ENCODE results near the gene AHI1.
"Not testable (repeated sequence)": the region's sequence is repeated elsewhere in the genome, so short reads cannot be mapped to it uniquely, and the experiment has no call there.

AHI1 gene

DNA sequence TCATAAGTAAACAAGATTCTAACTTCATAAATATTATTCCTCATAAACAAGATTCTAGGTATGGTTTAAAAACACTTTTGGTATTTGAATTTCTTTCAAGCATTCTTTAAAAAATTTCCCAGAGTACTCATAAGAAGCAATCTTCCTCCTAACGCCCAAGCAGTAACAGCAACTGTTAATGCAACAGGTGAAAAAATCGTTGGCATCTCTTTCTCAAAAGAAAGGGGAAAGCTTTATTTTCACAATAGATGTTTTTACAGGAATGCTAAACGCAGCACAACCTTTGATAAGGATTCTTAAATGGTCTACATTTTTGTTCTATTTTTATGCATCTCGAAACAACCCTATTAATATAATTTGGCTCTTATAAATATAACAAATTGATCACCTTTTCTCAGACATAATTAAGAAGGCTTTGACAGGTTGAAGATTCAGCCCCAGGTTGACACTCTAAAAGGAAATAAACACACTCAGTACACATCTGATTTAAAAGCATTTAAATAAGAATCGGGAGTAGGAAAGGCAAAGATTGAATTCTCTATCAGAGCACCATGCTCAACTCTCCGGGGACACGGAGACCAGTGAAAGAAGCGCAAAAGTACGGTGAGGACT is 634 bp downstream of the AHI1 start:
- Mint-ChIP-seq H3K4me1 (ENCODE audit: low read depth) (peaks cover 7% of the 10 kb centered on the region), H3K9me3 (no peaks in the 10 kb centered on the region), H3K36me3 (ENCODE audit: low read depth) (peaks cover 14% of the 10 kb centered on the region), H3K27me3 (no peaks in the 10 kb centered on the region), H3K27ac (no peak overlapping the region), H3K4me3 (no peak overlapping the region)
- intact Hi-C loops (cut with micrococcal nuclease): loop anchor here (5.0 to 10.0 kb wide), 2 partner anchors 358 to 795 kb away; partner anchors contain the start of gene PDE7B

DNA sequence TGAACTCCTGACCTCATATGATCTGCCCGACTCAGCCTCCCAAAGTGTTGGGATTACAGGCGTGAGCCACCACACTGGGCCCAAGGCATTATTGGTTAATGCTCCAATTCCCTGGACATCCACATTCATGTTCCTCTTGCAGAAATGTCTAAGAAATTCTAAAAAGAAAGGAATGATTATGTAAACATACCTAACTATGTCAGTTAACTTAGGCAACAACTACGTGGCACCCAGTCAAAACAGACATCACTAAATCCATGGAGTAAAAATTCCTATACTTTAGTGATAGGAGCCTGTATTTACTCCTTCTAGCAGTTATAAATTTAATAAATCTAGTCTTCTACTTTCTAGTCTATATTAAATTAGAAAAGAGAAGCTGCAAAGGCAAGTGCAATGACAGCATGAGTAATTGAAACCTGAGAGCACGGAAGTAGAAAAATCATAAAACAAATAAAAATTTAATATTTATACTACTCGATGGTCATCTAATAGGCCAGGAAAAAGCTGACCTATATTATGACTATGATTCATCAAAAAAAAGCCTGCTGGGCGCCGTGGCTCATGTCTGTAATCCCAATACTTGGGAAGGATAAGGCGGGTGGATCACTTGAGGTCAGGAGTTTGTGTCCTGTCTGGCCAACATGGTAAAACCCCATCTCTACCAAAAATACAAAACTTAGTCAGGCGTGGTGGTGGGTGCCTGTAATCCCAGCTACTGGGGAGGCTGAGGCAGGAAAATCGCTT is 4.2 kb downstream of the AHI1 start:
- intact Hi-C loops (cut with micrococcal nuclease): loop anchor here (10.0 kb wide), 1 partner anchor 361 kb away; the partner anchor contains the start of gene PDE7B
- H3K27ac Mint-ChIP-seq: no peak overlapping the region
- H3K4me1 Mint-ChIP-seq (ENCODE audit: low read depth): peaks cover 7% of the 10 kb centered on the region
- peaks cover 45% of the 10 kb centered on the region for H3K36me3 Mint-ChIP-seq (ENCODE audit: low read depth)
- no peak overlapping the region for H3K4me3 Mint-ChIP-seq
- H3K9me3 Mint-ChIP-seq: no peaks in the 10 kb centered on the region
- no peaks in the 10 kb centered on the region for H3K27me3 Mint-ChIP-seq

DNA sequence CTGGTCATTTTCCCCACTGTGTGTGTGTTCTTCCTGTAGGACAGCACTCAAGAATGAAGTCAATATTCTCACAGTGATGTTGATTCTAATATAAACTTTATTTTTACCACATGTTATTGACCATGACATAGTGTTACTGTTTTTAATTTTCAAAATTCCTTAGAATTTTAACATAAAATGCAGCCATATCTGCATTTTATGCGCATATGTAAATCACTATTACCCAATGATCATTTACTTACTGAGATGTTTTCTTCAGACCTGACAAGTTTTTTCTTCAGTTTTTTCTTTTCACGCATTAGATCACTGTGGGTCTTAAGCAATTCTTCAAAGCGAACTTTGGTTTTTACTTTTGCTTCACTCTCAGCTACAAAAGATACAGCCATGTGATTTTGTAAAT is 7.2 kb downstream of the AHI1 start:
- intact Hi-C loops (cut with micrococcal nuclease): loop anchor here (10.0 kb wide), 1 partner anchor 364 kb away; the partner anchor contains the start of gene PDE7B

DNA sequence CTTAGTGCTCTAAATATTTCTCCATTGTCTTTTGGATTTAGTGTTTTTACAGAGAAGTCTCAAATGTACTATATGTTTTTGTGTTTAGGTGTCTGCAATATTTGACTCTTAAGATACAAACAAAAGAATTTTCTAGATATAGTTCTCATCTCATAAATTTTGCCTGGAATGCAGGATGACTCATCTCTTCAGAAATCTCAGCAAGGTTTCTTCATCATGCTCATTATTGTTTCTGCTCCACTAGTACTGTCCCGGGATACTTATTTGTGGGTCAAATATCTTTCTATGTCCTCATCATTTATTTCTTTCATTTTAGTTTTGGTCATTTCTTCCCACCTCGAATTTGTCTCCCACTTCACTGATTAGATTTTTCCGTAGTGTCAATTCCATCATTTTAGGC is 9.5 kb downstream of the AHI1 start:
- intact Hi-C loops (cut with micrococcal nuclease): no loop called here
- Mint-ChIP-seq H3K4me3 (no peak overlapping the region), H3K9me3 (peaks cover 12% of the 10 kb centered on the region)

More for the DNA sequence above, 7.2 kb downstream of the AHI1 start:
- H3K4me3 Mint-ChIP-seq: no peak overlapping the region
- no peaks in the 10 kb centered on the region for H3K27me3 Mint-ChIP-seq
- peaks cover 50% of the 10 kb centered on the region for H3K36me3 Mint-ChIP-seq (ENCODE audit: low read depth)
- H3K27ac Mint-ChIP-seq: no peak overlapping the region
- no peaks in the 10 kb centered on the region for H3K9me3 Mint-ChIP-seq
- no peaks in the 10 kb centered on the region for H3K4me1 Mint-ChIP-seq (ENCODE audit: low read depth)

DNA sequence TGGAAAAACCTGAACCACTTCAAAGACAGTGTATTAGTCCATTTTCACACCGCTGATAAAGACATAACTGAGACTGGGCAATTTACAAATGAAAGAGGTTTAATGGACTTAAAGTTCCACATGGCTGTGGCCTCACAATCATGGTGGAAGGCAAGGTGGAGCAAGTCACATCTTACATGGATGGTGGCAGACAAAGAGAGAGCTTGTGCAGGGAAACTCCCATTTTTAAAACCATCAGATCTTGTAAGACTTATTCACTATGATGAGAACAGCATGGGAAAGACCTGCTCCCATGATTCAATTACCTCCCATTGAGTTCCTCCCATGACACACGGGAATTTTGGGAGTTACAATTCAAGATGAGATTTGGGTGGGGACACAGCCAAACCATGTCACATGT is 13.6 kb downstream of the AHI1 start:
- H3K27ac Mint-ChIP-seq; H3K27me3 Mint-ChIP-seq; H3K4me1 Mint-ChIP-seq (ENCODE audit: low read depth); intact Hi-C loops (cut with micrococcal nuclease); H3K4me3 Mint-ChIP-seq: not testable (repeated sequence)
- Mint-ChIP-seq H3K36me3 (ENCODE audit: low read depth) (peaks cover 62% of the 10 kb centered on the region), H3K9me3 (peaks cover 47% of the 10 kb centered on the region)

More for the DNA sequence above, 9.5 kb downstream of the AHI1 start:
- Mint-ChIP-seq H3K27me3 (no peaks in the 10 kb centered on the region), H3K27ac (no peak overlapping the region), H3K4me1 (ENCODE audit: low read depth) (no peaks in the 10 kb centered on the region), H3K36me3 (ENCODE audit: low read depth) (peaks cover 57% of the 10 kb centered on the region)

DNA sequence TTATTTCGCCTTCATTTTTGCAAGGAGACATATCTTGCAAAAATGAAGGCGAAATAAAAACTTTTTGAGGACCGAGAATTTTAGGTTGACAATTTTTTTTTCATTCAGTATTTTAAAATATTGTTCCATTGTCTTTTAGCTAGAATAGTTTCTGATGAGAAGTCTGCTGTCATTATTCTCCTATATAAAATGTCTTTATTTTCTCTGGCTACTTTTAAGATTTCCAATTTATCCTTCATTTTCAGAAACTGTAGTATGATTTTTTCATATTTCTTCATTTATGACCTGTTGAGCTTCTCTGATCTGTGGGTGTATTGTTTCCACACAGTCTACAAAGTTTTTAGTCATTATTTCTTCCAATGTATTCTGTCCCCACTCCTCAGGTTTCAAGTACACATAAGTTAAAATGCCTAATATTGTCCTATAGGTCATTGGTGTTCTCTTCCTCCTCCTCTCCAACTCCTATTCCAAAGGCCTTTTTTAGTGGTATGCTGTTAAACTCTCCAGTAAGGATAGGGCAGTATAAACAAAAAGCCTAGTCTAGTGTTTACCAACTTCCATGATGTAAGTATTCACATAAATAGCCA is 15.7 kb downstream of the AHI1 start:
- no peak overlapping the region for H3K27ac Mint-ChIP-seq
- no peak overlapping the region for H3K4me3 Mint-ChIP-seq
- H3K27me3 Mint-ChIP-seq: no peaks in the 10 kb centered on the region
- H3K9me3 Mint-ChIP-seq: peaks cover 58% of the 10 kb centered on the region
- peaks cover 5% of the 10 kb centered on the region for H3K4me1 Mint-ChIP-seq (ENCODE audit: low read depth)
- intact Hi-C loops (cut with micrococcal nuclease): no loop called here
- peaks cover 70% of the 10 kb centered on the region for H3K36me3 Mint-ChIP-seq (ENCODE audit: low read depth)

- intact Hi-C loops (cut with micrococcal nuclease): no loop called here
- Mint-ChIP-seq H3K4me1 (ENCODE audit: low read depth) (peaks cover 5% of the 10 kb centered on the region), H3K36me3 (ENCODE audit: low read depth) (peaks cover 71% of the 10 kb centered on the region), H3K4me3 (no peak overlapping the region), H3K9me3 (peaks cover 58% of the 10 kb centered on the region), H3K27ac (no peak overlapping the region), H3K27me3 (no peaks in the 10 kb centered on the region)
Observed at GRCh38 chr6:135479601-135480000, 17.9 kb downstream of the AHI1 start.

DNA sequence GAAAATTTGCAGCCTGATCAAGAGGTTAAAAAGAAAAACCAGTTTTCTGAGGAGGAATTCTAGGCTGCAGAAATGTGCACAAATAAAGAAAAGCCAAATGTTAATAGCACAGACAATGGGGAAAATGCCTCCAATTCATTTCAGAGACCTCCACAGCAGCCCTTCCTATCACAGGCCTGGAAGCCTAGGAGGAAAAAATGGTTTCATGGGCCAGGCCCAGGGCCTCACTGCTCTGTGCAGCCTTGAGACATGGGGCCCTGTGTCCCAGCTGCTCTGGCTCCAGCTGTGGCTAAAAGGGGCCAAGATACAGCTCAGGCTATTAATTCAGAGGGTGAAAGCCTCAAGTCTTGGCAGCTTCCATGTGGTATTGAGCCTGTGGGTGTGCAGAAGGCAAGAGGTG is 18.9 kb downstream of the AHI1 start:
- no peak overlapping the region for H3K27ac Mint-ChIP-seq
- no peaks in the 10 kb centered on the region for H3K27me3 Mint-ChIP-seq
- peaks cover 61% of the 10 kb centered on the region for H3K36me3 Mint-ChIP-seq (ENCODE audit: low read depth)
- H3K4me3 Mint-ChIP-seq: no peak overlapping the region
- H3K9me3 Mint-ChIP-seq: peaks cover 51% of the 10 kb centered on the region
- peaks cover 5% of the 10 kb centered on the region for H3K4me1 Mint-ChIP-seq (ENCODE audit: low read depth)
- intact Hi-C loops (cut with micrococcal nuclease): no loop called here

DNA sequence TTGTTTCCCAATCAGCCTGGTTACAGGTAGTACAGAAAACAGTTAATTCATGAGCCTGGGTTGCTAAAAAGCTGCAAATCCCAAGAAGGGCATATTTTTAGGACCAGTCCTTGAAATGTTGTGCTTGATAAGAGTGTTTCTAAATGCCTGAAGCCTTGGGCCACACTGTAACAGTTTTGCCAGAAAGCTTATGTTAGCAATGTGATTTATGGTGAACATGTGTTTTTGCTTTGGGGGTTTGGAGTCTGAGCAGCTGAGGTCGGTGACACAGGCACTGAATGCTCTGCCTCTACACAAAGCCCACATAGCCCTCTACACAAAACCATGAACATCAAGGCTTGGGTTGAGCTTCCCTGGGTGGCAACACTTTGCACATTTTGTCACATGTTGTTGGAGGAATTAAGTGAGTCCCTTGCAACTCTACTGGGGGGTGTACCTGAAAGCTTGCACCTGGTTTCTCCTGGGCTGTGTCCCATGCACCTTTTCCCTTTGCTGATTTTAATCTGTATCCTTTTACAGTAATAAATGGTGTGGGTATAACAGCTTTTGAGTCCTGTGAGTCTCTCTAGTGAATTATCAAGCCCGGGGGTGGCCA is 22.2 kb downstream of the AHI1 start:
- Mint-ChIP-seq H3K36me3 (ENCODE audit: low read depth) (peaks cover 41% of the 10 kb centered on the region), H3K27me3 (no peaks in the 10 kb centered on the region), H3K9me3 (peaks cover 26% of the 10 kb centered on the region), H3K4me1 (ENCODE audit: low read depth) (peaks cover 5% of the 10 kb centered on the region), H3K4me3 (no peak overlapping the region), H3K27ac (no peak overlapping the region)
- intact Hi-C loops (cut with micrococcal nuclease): no loop called here

DNA sequence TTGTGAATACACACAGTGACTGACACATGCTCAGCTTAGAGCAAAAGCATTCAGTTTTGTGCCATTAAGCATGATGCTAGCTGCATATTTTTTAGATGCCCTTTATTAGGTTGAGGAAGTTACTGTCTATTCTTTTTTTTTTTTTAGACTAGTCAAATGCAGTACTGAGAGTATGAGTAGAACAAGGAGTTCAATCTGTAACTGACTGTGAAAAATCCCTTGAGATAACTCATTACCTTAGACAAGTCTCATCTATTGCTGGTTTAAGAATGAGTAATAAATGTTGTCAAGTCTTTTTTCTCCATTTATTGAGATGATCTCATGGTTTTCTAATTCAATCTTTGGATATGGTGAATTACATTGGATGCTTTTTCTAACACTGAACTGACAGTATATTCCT is 23.2 kb downstream of the AHI1 start:
- H3K4me3 Mint-ChIP-seq: no peak overlapping the region
- H3K4me1 Mint-ChIP-seq (ENCODE audit: low read depth): no peaks in the 10 kb centered on the region
- no peaks in the 10 kb centered on the region for H3K27me3 Mint-ChIP-seq
- H3K36me3 Mint-ChIP-seq (ENCODE audit: low read depth): peaks cover 30% of the 10 kb centered on the region
- H3K9me3 Mint-ChIP-seq: peaks cover 16% of the 10 kb centered on the region
- intact Hi-C loops (cut with micrococcal nuclease): no loop called here
- no peak overlapping the region for H3K27ac Mint-ChIP-seq

GRCh38 chr6:135465903-135466302 is 31.6 kb downstream of the AHI1 start:
- Mint-ChIP-seq H3K27me3 (no peaks in the 10 kb centered on the region), H3K9me3 (no peaks in the 10 kb centered on the region), H3K4me1 (ENCODE audit: low read depth) (peaks cover 6% of the 10 kb centered on the region), H3K27ac (no peak overlapping the region), H3K36me3 (ENCODE audit: low read depth) (peaks cover 26% of the 10 kb centered on the region), H3K4me3 (no peak overlapping the region)
- intact Hi-C loops (cut with micrococcal nuclease): no loop called here

- intact Hi-C loops (cut with micrococcal nuclease): no loop called here
- peaks cover 26% of the 10 kb centered on the region for H3K36me3 Mint-ChIP-seq (ENCODE audit: low read depth)
- no peaks in the 10 kb centered on the region for H3K27me3 Mint-ChIP-seq
- H3K9me3 Mint-ChIP-seq: no peaks in the 10 kb centered on the region
- H3K27ac Mint-ChIP-seq: no peak overlapping the region
- H3K4me1 Mint-ChIP-seq (ENCODE audit: low read depth): peaks cover 6% of the 10 kb centered on the region
- H3K4me3 Mint-ChIP-seq: no peak overlapping the region
Observed at GRCh38 chr6:135465307-135465706, 32.2 kb downstream of the AHI1 start.

GRCh38 chr6:135464634-135465033 is 32.9 kb downstream of the AHI1 start:
- no peak overlapping the region for H3K27ac Mint-ChIP-seq
- H3K4me3 Mint-ChIP-seq: no peak overlapping the region
- intact Hi-C loops (cut with micrococcal nuclease): no loop called here
- H3K9me3 Mint-ChIP-seq: no peaks in the 10 kb centered on the region
- H3K36me3 Mint-ChIP-seq (ENCODE audit: low read depth): peaks cover 26% of the 10 kb centered on the region
- H3K4me1 Mint-ChIP-seq (ENCODE audit: low read depth): peaks cover 6% of the 10 kb centered on the region
- no peaks in the 10 kb centered on the region for H3K27me3 Mint-ChIP-seq

DNA sequence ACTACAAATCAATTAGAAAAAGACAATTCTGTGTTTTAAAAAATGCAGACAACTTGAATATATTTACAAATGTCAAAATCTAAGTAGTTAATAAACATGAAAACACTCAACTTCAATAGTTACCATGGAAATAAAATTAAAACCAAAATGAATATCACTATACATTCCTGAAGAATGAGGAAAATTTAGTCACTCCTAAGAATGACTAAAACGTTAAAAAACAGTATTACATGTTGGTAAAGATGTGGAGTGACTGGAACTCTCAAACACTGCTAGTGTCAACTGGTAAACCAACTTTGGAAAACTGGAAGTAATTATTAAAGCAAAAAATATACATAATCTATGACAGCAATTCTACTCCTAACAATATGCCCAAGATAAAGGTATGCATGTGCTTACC is 36.3 kb downstream of the AHI1 start:
- intact Hi-C loops (cut with micrococcal nuclease): no loop called here
- Mint-ChIP-seq H3K4me3 (no peak overlapping the region), H3K36me3 (ENCODE audit: low read depth) (peaks cover 25% of the 10 kb centered on the region), H3K4me1 (ENCODE audit: low read depth) (peaks cover 6% of the 10 kb centered on the region), H3K27ac (no peak overlapping the region), H3K27me3 (no peaks in the 10 kb centered on the region), H3K9me3 (no peaks in the 10 kb centered on the region)

All from dendritic cell treated with granulocyte-macrophage colony-stimulating factor and Interleukin-4, amounts not matched to agents 40 ng/mL and 50 ng/mL, for 4 days (primary cell).